GM13977 (cell line): ENCODE data around the gene CTCF.
A peak's percentile ranks its signal among the peaks of the same experiment; 100 is the strongest.

Experiments
- DNase-seq: peaks from one replicate; pipeline ENCODE4 v3.0.0; 2012; ENCODE audit warnings: low spot score
- CTCF ChIP-seq: IDR thresholded peaks from 2 replicates; pipeline ENCODE4 v1.5.1; 2012; ENCODE audit warnings: mild to moderate bottlenecking, control low read depth; ENCODE audit not compliant: insufficient read depth; ENCODE audit errors: extremely low read depth, missing control alignments
- in situ Hi-C: fragments of 300-500 bp; cut with MboI; formaldehyde crosslinking; loops from one replicate; pipeline ENCODE4 v1.12.0; 2022; ENCODE audit warnings: low sequenced_read_pairs, low pct_unique_long_range_greater_than_20kb, mixed read lengths, inconsistent platforms; ENCODE audit not compliant: unreplicated experiment

CTCF gene

GRCh38 chr16:67534431-67534830 is 27.9 kb upstream of the CTCF start:
- TF ChIP-seq CTCF: no peak
- no peak for DNase-seq
- in situ Hi-C loops: loop anchor here (10.0 to 25.0 kb wide), 2 partner anchors 120 to 378 kb away; no protein-coding TSS in a partner anchor

GRCh38 chr16:67535201-67535600 is 27.1 kb upstream of the CTCF start:
- TF ChIP-seq CTCF: no peak
- DNase-seq: no peak
- in situ Hi-C loops: loop anchor here (10.0 to 25.0 kb wide), 2 partner anchors 120 to 377 kb away; no protein-coding TSS in a partner anchor

GRCh38 chr16:67537270-67537635 is 25.1 kb upstream of the CTCF start:
- TF ChIP-seq CTCF: no peak
- peak; percentile 76 for DNase-seq
- in situ Hi-C loops: loop anchor here (10.0 to 25.0 kb wide), 2 partner anchors 118 to 375 kb away; no protein-coding TSS in a partner anchor

GRCh38 chr16:67537636-67538591 is 24.4 kb upstream of the CTCF start:
- in situ Hi-C loops: loop anchor here (10.0 to 25.0 kb wide), 2 partner anchors 117 to 374 kb away; no protein-coding TSS in a partner anchor
- no peak for TF ChIP-seq CTCF
- DNase-seq: peak; percentile 90

- no peak for DNase-seq
- in situ Hi-C loops: loop anchor here (10.0 to 25.0 kb wide), 2 partner anchors 116 to 374 kb away; no protein-coding TSS in a partner anchor
- TF ChIP-seq CTCF: no peak
These were observed 23.6 kb upstream of the CTCF start for GRCh38 chr16:67538666-67539101.

GRCh38 chr16:67539271-67539670 is 23.1 kb upstream of the CTCF start:
- no peak for DNase-seq
- in situ Hi-C loops: loop anchor here (10.0 to 25.0 kb wide), 2 partner anchors 116 to 373 kb away; no protein-coding TSS in a partner anchor
- no peak for TF ChIP-seq CTCF
